ENCODE measurements around the gene PLEKHA1.

The PLEKHA1 gene

DNA sequence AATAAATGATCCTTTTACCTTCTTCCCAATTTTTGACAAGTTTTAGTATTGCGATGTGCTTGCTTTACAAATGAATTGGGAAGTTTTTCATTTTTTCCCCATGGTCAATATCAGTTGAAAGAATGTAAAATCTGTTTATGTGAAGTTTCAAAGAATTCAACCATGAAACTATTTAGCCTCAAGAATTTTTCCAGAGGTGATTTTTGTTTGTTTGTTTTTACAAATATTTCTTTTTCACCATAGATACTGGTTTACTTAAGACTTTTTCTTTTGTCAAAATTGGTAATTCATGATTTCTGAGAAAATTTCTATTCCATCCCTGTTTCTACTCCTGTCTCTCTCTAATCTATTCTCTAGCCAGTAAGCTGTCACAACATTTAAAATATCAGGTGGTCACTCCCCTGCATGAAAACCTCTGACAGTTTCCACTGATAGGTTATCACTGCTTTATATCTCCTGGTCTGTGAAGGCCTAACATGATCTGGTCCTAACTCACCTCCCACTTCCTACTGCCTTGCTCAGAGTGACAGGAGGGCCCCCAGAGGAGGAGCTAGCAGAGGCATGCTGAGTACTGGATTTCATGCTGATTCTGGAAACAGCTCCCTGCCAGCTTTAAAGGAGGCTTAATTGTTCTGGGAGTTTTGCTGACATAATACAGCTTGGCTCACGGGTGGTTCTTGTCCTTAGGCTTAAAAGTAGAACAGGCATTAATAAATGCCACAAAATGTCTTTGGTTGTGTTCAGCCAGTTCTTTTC, 72.3 kb downstream of the PLEKHA1 start:
- Histone ChIP-seq H3K27ac (ENCODE audit: low read depth, low read length) (no peak overlapping the region), H2AFZ (ENCODE audit: low read length, unreplicated experiment) (no peak overlapping the region), H3K36me3 (ENCODE audit: insufficient read depth, low read length) (no peaks in the 10 kb centered on the region), H3K27me3 (ENCODE audit: insufficient read depth, low read length) (no peaks in the 10 kb centered on the region), H3K4me3 (ENCODE audit: low read depth, low read length) (no peak overlapping the region), H3K79me2 (ENCODE audit: control insufficient read depth, insufficient read depth, low read length, unreplicated experiment) (no peaks in the 10 kb centered on the region), H3K4me1 (ENCODE audit: control insufficient read depth, insufficient read depth, low read length, unreplicated experiment) (peaks cover 3% of the 10 kb centered on the region)

DNA sequence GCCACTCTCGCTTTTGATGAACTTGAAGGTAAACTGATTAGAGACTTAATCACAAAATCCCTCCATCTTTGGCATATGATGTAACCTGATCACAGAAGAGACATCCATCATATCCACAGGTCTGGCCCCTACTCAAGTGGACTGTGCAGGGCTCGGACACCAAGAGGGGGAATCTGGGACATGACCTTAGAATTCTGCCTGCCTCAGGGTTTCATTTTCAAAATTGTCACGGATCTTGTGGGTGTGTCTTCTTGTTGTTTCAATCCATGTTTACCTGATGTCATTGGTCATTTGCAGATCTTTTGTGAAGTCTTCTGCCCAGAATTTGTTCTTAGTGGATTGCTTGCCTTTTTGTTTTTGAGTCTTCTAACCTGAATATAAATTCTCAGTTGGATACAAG, 74.1 kb downstream of the PLEKHA1 start:
- no peak overlapping the region for H3K27ac ChIP-seq (ENCODE audit: low read depth, low read length)
- no peaks in the 10 kb centered on the region for H3K79me2 ChIP-seq (ENCODE audit: control insufficient read depth, insufficient read depth, low read length, unreplicated experiment)
- no peaks in the 10 kb centered on the region for H3K27me3 ChIP-seq (ENCODE audit: insufficient read depth, low read length)

DNA sequence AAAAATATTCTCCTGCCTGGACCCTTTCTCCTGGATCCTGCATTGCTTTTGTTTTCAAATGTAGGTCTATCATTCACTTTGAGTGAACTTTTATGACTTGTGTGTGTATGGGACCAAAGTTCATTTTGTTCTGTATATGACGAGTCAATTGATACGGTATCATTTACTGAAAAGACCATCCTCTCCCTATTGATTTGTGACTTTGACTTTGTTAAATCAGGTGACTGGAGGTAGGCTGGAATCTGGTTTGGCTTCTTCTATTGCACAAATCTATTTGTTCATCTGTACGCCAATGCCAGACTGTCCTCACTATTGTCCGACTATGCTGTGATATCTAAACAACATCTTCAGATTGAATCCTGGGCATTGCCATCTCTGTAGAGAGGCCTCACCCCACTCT, 74.6 kb downstream of the PLEKHA1 start:
- Histone ChIP-seq H3K4me1 (ENCODE audit: control insufficient read depth, insufficient read depth, low read length, unreplicated experiment) (no peaks in the 10 kb centered on the region), H3K27ac (ENCODE audit: low read depth, low read length) (no peak overlapping the region), H3K79me2 (ENCODE audit: control insufficient read depth, insufficient read depth, low read length, unreplicated experiment) (no peaks in the 10 kb centered on the region)

More for the DNA sequence above, 74.1 kb downstream of the PLEKHA1 start:
- no peaks in the 10 kb centered on the region for H3K36me3 ChIP-seq (ENCODE audit: insufficient read depth, low read length)
- H2AFZ ChIP-seq (ENCODE audit: low read length, unreplicated experiment), result no peak overlapping the region
- no peaks in the 10 kb centered on the region for H3K4me1 ChIP-seq (ENCODE audit: control insufficient read depth, insufficient read depth, low read length, unreplicated experiment)
- no peak overlapping the region for H3K4me3 ChIP-seq (ENCODE audit: low read depth, low read length)

DNA sequence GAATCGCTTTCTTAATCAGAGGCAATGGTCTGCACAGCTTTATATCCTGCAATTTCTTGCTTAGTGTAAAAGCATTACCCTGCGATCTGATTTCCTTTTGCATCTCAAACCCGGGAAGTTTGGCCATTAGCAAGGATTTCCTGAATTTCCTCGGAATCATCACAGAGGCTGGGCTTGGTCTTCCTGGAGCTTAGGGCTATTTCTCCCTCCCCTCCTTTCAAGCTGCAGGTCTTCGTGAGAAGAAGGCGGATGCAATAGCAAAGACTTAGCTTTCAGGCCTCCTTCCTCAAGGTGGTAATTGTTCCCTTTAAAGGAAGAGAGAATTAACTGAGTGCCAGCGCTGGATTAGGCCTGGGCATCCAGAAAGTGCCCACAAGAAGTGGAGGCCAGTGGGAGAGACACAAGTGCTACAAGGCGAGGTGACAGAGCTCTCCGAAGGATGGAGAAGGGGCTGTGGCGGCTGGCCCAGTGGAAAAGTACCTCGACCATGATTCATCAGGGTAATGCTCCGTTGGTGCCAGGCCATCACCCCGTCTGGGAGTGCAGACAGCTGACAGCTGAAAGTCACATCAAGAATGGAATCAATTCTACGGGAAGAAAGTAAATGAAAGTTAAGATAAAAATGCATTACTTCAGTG, 76.0 kb downstream of the PLEKHA1 start:
- Histone ChIP-seq H3K36me3 (ENCODE audit: insufficient read depth, low read length) (no peaks in the 10 kb centered on the region), H3K79me2 (ENCODE audit: control insufficient read depth, insufficient read depth, low read length, unreplicated experiment) (no peaks in the 10 kb centered on the region), H2AFZ (ENCODE audit: low read length, unreplicated experiment) (no peak overlapping the region), H3K4me3 (ENCODE audit: low read depth, low read length) (no peak overlapping the region), H3K27ac (ENCODE audit: low read depth, low read length) (no peak overlapping the region), H3K27me3 (ENCODE audit: insufficient read depth, low read length) (no peaks in the 10 kb centered on the region), H3K4me1 (ENCODE audit: control insufficient read depth, insufficient read depth, low read length, unreplicated experiment) (no peaks in the 10 kb centered on the region)

More for the DNA sequence above, 74.6 kb downstream of the PLEKHA1 start:
- no peaks in the 10 kb centered on the region for H3K27me3 ChIP-seq (ENCODE audit: insufficient read depth, low read length)
- H3K4me3 ChIP-seq (ENCODE audit: low read depth, low read length), result no peak overlapping the region
- no peak overlapping the region for H2AFZ ChIP-seq (ENCODE audit: low read length, unreplicated experiment)
- H3K36me3 ChIP-seq (ENCODE audit: insufficient read depth, low read length), result no peaks in the 10 kb centered on the region

DNA sequence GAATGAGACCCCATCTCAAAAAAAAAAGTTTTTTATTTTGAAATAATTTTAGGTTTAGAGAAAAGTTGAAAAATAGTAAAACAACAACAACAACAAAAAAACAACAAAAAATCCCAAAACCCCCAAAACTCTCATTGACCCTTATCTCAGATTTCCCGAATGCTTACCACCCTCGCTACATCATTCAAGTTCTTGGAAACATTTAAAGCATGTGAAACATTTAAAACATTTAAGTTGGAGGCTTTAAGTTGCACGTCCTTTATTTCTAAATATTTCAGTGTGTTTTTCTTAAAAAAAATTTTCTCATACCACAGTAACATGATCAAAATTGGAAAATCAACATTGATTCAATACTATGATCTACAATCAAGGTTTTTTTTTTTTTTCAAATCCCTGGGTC, 79.6 kb downstream of the PLEKHA1 start:
- Histone ChIP-seq H2AFZ (ENCODE audit: low read length, unreplicated experiment) (no peak overlapping the region), H3K36me3 (ENCODE audit: insufficient read depth, low read length) (no peaks in the 10 kb centered on the region), H3K4me1 (ENCODE audit: control insufficient read depth, insufficient read depth, low read length, unreplicated experiment) (no peaks in the 10 kb centered on the region), H3K79me2 (ENCODE audit: control insufficient read depth, insufficient read depth, low read length, unreplicated experiment) (no peaks in the 10 kb centered on the region), H3K4me3 (ENCODE audit: low read depth, low read length) (no peak overlapping the region), H3K27me3 (ENCODE audit: insufficient read depth, low read length) (no peaks in the 10 kb centered on the region), H3K27ac (ENCODE audit: low read depth, low read length) (no peak overlapping the region)

DNA sequence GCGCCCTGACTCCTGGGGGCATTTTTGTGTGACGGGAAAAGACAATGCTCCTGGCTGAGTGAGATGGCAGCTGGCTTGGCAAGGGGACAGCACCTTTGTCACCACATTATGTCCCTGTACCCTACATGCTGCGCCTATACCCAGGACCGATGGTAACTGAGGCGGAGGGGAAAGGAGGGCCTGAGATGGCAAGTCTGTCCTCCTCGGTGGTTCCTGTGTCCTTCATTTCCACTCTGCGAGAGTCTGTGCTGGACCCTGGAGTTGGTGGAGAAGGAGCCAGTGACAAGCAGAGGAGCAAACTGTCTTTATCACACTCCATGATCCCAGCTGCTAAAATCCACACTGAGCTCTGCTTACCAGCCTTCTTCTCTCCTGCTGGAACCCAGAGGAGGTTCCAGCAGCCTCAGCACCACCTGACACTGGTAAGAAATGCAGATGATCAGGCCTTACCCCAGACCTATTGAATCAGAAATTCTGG, 80.1 kb downstream of the PLEKHA1 start, which contains the start of gene ARMS2:
TSS of gene ARMS2 (plus strand) at position 51 of the 478 bp plus-strand sequence. CDS start at position 126, 75 bp downstream.
- no peaks in the 10 kb centered on the region for H3K4me1 ChIP-seq (ENCODE audit: control insufficient read depth, insufficient read depth, low read length, unreplicated experiment)
- H3K27me3 ChIP-seq (ENCODE audit: insufficient read depth, low read length), result no peaks in the 10 kb centered on the region
- H2AFZ ChIP-seq (ENCODE audit: low read length, unreplicated experiment), result no peak within 1 kb of the TSS
- H3K36me3 ChIP-seq (ENCODE audit: insufficient read depth, low read length), result no peaks in the 10 kb centered on the region
- H3K4me3 ChIP-seq (ENCODE audit: low read depth, low read length), result no peak within 1 kb of the TSS
- H3K79me2 ChIP-seq (ENCODE audit: control insufficient read depth, insufficient read depth, low read length, unreplicated experiment), result no peaks in the 10 kb centered on the region
- no peak within 1 kb of the TSS for H3K27ac ChIP-seq (ENCODE audit: low read depth, low read length)

DNA sequence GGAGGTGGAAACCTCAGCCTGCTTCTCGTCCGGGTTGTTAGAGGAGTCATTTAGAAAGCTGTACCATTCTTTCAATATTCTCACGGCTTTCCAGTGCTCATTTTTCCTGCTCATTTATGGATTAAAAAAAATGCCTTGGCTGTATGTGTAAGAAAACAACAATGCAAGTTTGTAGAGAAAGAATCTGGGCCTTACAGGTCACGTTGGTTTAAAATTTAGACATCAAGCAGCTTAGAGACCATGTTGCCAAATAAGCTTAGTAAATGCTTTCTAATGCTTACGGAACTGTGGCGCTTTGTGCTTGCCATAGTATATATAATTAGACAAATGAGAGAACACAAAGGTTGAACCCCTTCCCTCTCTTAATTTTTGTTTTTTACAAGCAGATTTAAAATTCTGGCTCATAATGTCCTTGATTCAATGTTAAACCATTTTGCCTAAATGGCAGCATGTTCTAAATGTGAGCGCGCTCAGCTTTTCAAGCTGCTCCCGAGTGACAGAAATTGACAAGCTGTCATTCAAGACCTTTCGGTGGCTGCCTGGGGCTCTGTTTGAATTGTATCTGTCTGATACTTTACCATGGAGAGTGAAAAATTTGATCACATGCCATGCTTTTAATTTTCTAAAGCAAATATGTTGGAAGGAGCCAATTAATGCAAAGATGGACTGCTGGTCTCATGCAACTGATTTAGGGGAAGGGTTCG, 81.0 kb downstream of the PLEKHA1 start:
- no peak overlapping the region for H3K27ac ChIP-seq (ENCODE audit: low read depth, low read length)
- H2AFZ ChIP-seq (ENCODE audit: low read length, unreplicated experiment), result no peak overlapping the region
- H3K27me3 ChIP-seq (ENCODE audit: insufficient read depth, low read length), result no peaks in the 10 kb centered on the region
- no peaks in the 10 kb centered on the region for H3K79me2 ChIP-seq (ENCODE audit: control insufficient read depth, insufficient read depth, low read length, unreplicated experiment)
- no peak overlapping the region for H3K4me3 ChIP-seq (ENCODE audit: low read depth, low read length)
- H3K4me1 ChIP-seq (ENCODE audit: control insufficient read depth, insufficient read depth, low read length, unreplicated experiment), result peaks cover 8% of the 10 kb centered on the region
- no peaks in the 10 kb centered on the region for H3K36me3 ChIP-seq (ENCODE audit: insufficient read depth, low read length)

DNA sequence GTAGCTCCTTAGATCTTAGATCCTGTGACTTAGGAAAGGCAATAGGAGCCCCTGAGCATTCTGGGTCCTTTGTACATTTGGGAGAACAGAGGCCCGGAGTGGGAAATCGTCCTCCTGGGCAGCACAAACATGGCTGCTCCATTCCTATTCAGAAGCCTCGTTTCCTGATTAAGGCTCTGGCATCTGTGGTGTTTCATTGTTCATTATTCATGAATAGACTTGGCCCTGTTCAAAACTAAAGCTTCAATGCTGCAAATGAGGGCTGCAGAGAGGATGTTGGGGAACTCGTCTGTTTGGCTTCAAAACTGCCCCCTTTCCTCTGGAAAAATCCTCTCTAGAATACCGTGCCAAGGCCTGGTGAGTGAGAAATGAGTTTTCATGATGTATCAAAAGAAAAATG, 83.4 kb downstream of the PLEKHA1 start:
- H3K36me3 ChIP-seq (ENCODE audit: insufficient read depth, low read length), result no peaks in the 10 kb centered on the region
- no peaks in the 10 kb centered on the region for H3K27me3 ChIP-seq (ENCODE audit: insufficient read depth, low read length)
- no peak overlapping the region for H3K27ac ChIP-seq (ENCODE audit: low read depth, low read length)

DNA sequence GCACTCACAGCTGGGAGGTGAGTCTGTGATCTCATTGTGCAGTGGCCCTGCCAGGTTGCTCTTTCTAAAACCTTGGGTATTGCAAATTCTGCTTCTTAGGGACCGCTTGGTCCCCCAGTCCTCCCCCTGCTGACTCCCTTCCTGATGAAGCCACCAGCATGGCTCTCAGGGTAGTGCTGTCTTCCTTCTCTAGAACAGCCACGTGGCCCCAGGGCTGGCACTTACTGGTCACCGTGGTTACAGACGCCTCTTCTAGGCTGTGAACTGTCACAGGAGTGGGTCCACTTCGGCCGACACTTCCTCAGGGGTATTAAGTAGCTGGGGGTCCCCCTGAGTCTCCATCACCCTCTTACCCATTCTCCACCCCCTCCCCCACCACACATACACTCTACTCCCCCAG, 84.2 kb downstream of the PLEKHA1 start:
- Histone ChIP-seq H3K27me3 (ENCODE audit: insufficient read depth, low read length) (no peaks in the 10 kb centered on the region), H3K36me3 (ENCODE audit: insufficient read depth, low read length) (no peaks in the 10 kb centered on the region), H3K4me3 (ENCODE audit: low read depth, low read length) (no peak overlapping the region), H3K4me1 (ENCODE audit: control insufficient read depth, insufficient read depth, low read length, unreplicated experiment) (peaks cover 13% of the 10 kb centered on the region), H3K79me2 (ENCODE audit: control insufficient read depth, insufficient read depth, low read length, unreplicated experiment) (peaks cover 21% of the 10 kb centered on the region), H2AFZ (ENCODE audit: low read length, unreplicated experiment) (no peak overlapping the region), H3K27ac (ENCODE audit: low read depth, low read length) (no peak overlapping the region)

More for the DNA sequence above, 83.4 kb downstream of the PLEKHA1 start:
- no peak overlapping the region for H3K4me3 ChIP-seq (ENCODE audit: low read depth, low read length)
- no peak overlapping the region for H2AFZ ChIP-seq (ENCODE audit: low read length, unreplicated experiment)
- peaks cover 13% of the 10 kb centered on the region for H3K79me2 ChIP-seq (ENCODE audit: control insufficient read depth, insufficient read depth, low read length, unreplicated experiment)
- H3K4me1 ChIP-seq (ENCODE audit: control insufficient read depth, insufficient read depth, low read length, unreplicated experiment), result peaks cover 10% of the 10 kb centered on the region

DNA sequence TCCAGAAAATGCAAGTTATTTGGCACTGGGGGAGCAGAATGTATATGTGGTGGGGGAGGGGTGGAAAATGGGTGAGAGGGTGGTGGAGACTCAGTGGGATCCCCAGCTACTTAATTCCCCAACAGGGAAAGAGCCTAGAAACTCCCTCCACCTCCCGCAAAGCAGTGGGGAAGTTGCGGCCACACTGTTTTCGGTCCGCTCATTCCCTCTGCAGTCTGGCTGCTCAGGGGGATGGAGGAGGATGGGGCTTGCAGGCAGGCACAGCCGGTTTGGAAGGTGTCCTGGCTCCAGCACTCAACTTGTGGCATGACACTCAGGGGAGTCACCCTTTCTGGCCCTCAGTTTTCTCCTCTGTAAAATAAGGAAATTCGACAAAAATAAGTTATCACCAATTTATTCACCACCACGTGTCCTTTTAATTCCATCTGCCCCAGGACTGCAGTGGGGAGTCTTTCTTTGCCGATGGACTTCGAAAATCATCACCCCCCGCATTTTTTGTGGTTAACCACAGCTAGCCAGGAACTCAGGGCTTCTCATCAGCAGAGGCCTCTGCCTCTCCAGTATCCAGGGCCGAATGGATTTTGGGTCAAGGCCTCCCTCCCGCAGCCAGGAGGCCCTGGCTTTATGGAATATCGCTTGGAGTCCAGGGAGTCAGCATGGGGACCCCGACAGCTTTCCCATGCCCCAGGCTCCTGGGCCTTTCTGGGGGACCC, 85.2 kb downstream of the PLEKHA1 start:
- Histone ChIP-seq H3K4me3 (ENCODE audit: low read depth, low read length) (no peak overlapping the region), H3K27ac (ENCODE audit: low read depth, low read length) (no peak overlapping the region), H2AFZ (ENCODE audit: low read length, unreplicated experiment) (no peak overlapping the region), H3K36me3 (ENCODE audit: insufficient read depth, low read length) (0 out of 2 replicates have a peak, but pooled peaks cover 1% of the 10 kb centered on the region), H3K27me3 (ENCODE audit: insufficient read depth, low read length) (no peaks in the 10 kb centered on the region), H3K4me1 (ENCODE audit: control insufficient read depth, insufficient read depth, low read length, unreplicated experiment) (peaks cover 23% of the 10 kb centered on the region), H3K79me2 (ENCODE audit: control insufficient read depth, insufficient read depth, low read length, unreplicated experiment) (peaks cover 31% of the 10 kb centered on the region)
